Activated gamma-delta T cell treated with anti-CD3 and anti-CD28 coated beads, Interleukin-2, amount 50 U/mL, for 16 hours (primary cell): Measurements from ENCODE around the gene SPRTN.

Experiments
- DNase-seq: peaks from one replicate; pipeline ENCODE4 v3.0.0-alpha.2; 2020; ENCODE audit warnings: low read depth

The SPRTN gene

GRCh38 chr1:231376875-231377549 lies 38.9 kb downstream of the SPRTN start:
- DNase-seq: no peak

GRCh38 chr1:231381729-231382128 lies 43.6 kb downstream of the SPRTN start:
- no peak for DNase-seq

DNA sequence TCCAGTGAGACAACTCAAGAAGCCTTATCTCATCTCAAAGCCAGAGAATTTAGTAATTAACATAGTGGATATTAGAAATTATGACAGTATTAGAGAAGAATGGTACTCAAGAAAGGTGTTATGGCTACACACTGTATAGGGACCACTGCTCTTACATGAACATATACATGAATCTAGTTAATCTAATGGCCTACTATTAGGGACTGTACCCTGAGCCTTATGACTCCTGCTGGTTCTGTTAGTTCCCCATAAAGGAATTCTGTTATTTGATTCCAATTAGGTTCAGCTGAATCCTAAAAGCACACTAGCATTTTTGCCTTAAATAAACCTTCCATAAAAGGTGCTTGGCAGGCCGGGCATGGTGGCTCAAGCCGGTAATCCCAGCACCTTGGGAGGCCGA lies 44.3 kb downstream of the SPRTN start:
- no peak for DNase-seq

DNA sequence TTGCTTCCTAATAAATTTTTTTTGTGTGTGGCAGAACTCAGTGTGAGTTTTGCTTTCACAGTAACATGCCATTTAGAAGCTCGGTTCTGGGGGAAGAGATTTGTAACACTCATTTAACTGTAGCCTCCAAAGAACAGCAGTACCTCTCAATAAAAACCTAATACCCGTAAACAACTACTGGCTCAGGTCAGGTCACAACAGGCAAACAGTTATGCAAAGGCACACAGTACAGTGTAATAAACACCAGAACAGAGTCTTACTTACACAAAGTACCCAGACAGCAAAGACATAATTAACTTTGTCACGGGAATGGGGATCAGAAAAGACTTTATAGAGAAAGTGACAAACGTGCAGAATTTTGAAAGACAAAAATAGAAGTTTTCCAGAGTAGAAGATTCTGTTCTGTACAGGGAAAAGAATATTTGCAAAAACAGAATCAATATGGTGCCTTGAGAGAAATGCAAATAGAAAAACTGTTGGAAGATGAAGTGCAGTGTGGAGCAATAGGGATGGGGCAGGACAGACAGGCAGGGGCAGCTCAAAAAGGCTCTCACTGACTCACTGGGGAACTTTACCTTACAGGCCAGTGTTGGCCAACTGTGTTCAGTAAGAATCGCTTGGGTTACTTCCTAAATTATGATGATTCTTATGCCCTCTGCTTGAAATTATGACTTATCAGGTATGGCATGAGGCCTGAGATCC lies 45.2 kb downstream of the SPRTN start:
- DNase-seq: no peak

GRCh38 chr1:231384696-231385415 lies 46.8 kb downstream of the SPRTN start:
- no peak for DNase-seq

DNA sequence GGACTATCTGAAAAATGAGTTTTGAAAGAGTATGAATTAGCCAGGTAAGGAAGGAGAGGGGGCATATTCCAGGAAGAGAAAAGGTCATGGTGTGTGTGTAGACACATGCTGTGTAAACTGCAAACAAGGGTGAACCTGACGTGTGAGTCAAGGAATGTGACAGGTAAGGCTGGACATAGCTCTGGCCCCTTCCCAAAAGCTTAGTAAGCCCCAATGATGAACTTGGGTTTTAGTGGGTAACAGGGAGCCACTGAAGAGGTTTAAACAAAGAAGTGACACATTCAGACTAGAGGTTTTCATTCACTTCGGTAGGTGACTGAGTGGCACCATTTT lies 47.3 kb downstream of the SPRTN start:
- DNase-seq: no peak

DNA sequence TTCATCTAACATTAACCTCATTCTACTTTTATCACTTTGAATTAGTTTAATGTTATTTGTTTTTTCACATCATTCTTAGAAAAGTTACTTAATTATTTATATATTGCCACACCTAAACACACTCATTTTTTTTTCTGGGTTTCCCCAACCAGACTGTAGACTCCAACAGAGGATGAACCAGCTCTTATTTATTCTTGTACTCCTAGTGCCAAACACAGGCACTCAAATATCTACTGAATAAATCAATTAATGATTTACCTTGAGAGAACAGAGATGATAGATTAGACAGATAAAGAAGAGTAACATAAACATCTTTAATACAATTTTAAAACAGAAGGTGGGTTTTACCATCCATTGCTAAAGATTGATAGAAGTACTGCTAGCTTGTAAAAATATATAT lies 48.4 kb downstream of the SPRTN start:
- no peak for DNase-seq

GRCh38 chr1:231387770-231388669 lies 49.9 kb downstream of the SPRTN start:
- no peak for DNase-seq

- no peak for DNase-seq
Observed at GRCh38 chr1:231390071-231390470, 52.0 kb downstream of the SPRTN start.

DNA sequence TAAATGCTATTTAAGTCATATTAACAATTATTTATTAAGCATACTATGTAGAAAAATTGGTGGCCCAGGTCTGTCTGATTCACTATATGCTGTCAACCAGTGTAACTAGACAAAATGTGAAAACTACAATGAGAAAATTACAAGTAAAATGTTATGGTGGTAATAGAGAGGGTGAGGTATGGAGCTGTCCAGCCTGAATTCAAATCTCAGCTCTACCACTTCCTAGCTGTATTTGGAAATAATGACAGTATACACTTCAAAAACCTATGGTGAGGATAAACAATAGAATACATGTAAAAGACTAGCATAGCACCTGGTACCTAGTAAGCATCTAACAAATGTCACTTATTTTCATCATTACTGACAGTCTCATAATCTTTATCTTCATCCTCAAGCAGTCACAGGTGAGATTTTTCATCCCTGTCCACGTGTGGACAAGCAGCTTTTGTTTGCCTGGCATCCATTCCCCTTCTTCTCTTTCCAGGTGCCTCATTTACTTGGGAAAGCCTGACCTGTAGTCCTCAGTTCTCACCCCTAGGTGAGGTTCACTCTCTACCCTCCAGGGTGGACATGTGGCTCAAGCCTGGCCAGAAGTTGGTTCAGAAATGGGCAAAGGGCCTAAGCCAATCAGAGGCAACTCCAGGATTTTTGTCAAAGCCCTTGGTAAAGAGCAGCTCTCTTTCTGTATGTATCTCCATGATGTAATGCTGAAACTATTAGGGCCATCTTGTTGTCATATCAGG lies 54.5 kb downstream of the SPRTN start:
- DNase-seq: no peak

- DNase-seq: no peak
Observed at GRCh38 chr1:231393668-231394067, 55.6 kb downstream of the SPRTN start.

DNA sequence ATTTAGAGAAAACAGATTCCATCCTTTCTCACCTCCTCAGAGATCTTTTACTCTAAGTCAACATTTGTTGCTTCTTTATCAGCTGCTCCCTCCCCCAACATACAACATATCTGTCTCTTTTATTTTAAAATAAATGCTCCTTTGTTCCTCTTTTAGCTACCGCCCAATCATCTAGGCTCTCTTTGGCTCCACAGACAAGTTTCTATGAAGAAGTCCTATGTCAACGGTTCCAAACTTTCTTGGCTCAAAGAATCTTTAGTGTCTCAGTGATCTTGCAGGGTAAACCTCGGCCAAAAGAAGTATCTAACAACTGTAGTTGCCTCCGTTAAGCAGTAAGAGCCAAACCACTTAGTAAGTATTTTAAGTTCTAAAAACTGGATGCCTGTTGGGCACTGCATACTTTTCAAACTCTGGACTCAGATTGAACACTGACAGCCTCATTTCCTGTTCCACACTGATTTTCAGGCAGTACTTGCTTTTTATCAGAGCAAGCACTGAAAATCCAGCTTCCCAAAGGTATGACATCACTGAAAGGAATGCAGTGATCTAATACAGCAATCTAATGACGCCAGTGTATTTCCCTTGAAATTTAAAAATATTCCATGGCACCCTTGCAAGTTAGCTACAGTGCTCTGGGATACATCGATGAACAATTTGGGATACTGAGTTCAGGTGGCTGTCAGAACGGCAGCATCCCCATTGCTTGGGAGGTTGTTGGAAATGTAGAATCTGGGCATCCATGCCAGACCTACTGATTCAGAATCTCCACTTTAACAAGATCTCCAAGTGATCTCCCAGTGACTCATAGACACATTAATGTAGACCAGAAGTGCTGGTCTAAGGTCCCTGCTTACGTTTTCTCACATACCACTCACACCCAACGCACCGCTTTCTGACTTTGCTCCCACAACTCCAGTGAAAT lies 57.2 kb downstream of the SPRTN start:
- no peak for DNase-seq

- DNase-seq: no peak
Observed at GRCh38 chr1:231395998-231396390, 57.9 kb downstream of the SPRTN start.

- no peak for DNase-seq
Observed at GRCh38 chr1:231396643-231397042, 58.5 kb downstream of the SPRTN start.

DNA sequence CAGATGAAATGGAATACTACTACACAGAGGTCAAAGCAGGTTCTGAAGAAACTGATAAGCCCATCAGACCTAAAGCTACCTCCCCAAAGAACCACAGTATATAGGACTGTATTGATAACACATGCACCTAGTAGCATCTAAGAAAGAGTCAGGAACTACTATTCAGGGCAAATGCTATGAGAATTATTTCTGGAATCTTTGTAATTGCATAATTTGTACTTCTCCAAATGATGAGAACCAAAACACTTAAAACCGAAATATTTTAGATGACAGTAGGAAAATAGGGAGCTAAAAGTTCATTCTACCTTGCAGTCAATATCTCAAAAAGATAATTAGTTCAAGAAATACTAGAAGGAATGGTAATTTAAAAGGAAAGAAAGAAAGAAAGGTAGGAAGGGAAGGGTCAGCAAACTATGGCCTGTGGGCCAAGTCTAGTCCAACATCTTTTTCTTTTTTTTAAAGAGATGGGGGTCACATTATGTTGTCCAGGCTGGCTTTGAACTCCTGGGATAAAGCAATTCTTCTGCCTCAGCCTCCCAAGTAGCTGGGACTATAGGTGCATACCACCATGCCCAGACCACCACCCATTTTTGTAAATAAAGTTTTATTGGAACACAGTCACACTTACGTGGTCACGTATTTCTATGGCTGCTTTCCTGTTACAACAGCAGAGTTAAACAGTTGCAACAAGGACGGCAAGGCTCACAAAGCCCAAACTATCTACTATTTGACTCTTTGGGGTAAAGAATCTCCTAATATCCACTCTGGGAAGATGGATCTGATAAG lies 60.0 kb downstream of the SPRTN start:
- no peak for DNase-seq

DNA sequence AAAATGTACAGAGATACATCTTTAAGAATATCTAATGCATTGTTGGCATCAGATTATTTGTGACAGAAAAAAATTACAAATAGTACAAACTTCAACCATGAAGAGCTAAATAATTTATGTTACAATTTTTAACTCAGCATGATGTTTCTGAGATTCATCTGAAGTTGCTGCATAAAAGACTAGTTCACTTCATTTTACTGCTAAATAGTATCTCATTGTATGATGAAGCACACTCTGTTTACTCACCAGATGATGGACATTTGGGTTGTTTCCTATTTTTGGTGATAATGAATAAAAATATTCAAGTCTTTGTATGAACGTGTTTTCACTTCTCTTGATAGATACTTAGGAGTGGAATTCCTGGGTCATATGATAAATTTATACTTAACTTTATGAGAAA lies 63.4 kb downstream of the SPRTN start:
- no peak for DNase-seq

DNA sequence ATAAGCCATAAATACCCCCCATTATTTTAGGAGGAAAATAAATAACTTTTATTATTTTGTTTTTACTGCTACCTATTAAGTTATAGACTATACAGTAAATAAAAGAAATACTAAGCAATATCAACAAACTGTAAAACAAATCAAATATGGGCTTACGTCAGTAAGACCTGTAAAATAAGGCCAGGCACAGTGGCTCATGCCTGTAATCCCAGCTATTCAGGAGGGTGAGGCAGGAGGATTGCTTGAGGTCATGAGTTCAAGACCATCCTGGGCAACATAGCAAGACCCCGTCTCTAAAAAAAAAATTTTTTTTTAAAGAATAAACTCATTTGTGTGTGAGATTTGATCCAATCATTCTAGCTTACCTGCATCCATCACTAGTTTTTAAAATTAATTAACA lies 66.2 kb downstream of the SPRTN start:
- no peak for DNase-seq
